H1 (cell line): Measurements from ENCODE around the gene ASF1A. TPM values are rescaled to one million over a fixed set of nuclear protein-coding genes. Genes with fewer than 3 reads are reported as not detected.

Experiments used
- ZNF274 ChIP-seq: IDR thresholded peaks from 2 replicates; pipeline ENCODE4 v1.7.0; 2012; ENCODE audit warnings: low read length, borderline replicate concordance; ENCODE audit errors: extremely low read depth
- polyA plus RNA-seq, 7 experiments: library from polyadenylated mRNA; depleted of rRNA in 3 of 7; stranded (reverse) in 5 of 7; unstranded in 2 of 7; fragments of >200 nt in 5 of 7; fragments of 200-250 nt in 2 of 7; gene quantifications; 1 replicate in 5 of 7; 2 replicates in 1 of 7; 4 replicates in 1 of 7; pipeline versions ENCODE4 v1.2.1 to v1.2.3, GENCODE V29; 2011 to 2013; ENCODE audit warnings: missing spikeins in 2 of 7, mixed read lengths in 2 of 7
- total RNA-seq: library from RNA; stranded (reverse); fragmentation: NEBNext Ultra II Directional; extraction: Animal tissue kit (Norgen Biotek cat#: 25700); gene quantifications from 2 replicates; pipeline ENCODE4 v1.2.1, GENCODE V29; 2021
- TF ChIP-seq, protein P1 (sequence below): IDR thresholded peaks from 2 replicates; pipeline ENCODE4 v1.6.1; 2011; ENCODE audit warnings: low read length, improper control_type of control experiment

The ASF1A gene
- total and polyA plus RNA-seq, 2 of the 8 experiments (the other 6 are each of a cell fraction or from before 2014, with no cell fraction given) = 11.4 to 50.2 TPM

GRCh38 chr6:118895261-118895560, 1.3 kb downstream of the ASF1A start (continued):
- TF ChIP-seq ZNF274 = no peak
- TF ChIP-seq, protein P1, sequence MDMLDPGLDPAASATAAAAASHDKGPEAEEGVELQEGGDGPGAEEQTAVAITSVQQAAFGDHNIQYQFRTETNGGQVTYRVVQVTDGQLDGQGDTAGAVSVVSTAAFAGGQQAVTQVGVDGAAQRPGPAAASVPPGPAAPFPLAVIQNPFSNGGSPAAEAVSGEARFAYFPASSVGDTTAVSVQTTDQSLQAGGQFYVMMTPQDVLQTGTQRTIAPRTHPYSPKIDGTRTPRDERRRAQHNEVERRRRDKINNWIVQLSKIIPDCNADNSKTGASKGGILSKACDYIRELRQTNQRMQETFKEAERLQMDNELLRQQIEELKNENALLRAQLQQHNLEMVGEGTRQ = no peak
